GM21381 (cell line): ENCODE measurements around the gene DNASE2.
A peak's percentile ranks its signal among the peaks of the same experiment; 100 is the strongest.

Source experiments
- ATAC-seq: cut with Tn5 transposase; IDR thresholded peaks from one replicate; pipeline ENCODE4 v1.9.1; 2021; ENCODE audit warnings: mild to moderate bottlenecking, moderate library complexity; ENCODE audit not compliant: unreplicated experiment

DNASE2 gene

GRCh38 chr19:12886969-12887747, 5.9 kb upstream of the DNASE2 start, which contains the start of gene KLF1:
Gene KLF1 (minus strand): TSS chr19:12887201. CDS start chr19:12887140, 61 bp downstream.
- ATAC-seq, result no peak

- no peak for ATAC-seq
Observed at GRCh38 chr19:12886651-12886968, 5.4 kb upstream of the DNASE2 start.

- ATAC-seq, result no peak
Observed at GRCh38 chr19:12885749-12886650, 4.8 kb upstream of the DNASE2 start.

GRCh38 chr19:12884926-12885748, 3.9 kb upstream of the DNASE2 start:
- ATAC-seq, result no peak

- no peak for ATAC-seq
Observed at GRCh38 chr19:12884627-12884925, 3.3 kb upstream of the DNASE2 start.

- no peak for ATAC-seq
Observed at GRCh38 chr19:12884202-12884601, 3.0 kb upstream of the DNASE2 start.

GRCh38 chr19:12882589-12882988, 1.3 kb upstream of the DNASE2 start:
- no peak for ATAC-seq

GRCh38 chr19:12880551-12881171, 588 bp downstream of the DNASE2 start:
- peak; percentile 14 for ATAC-seq

GRCh38 chr19:12875086-12875485, 6.2 kb downstream of the DNASE2 start:
- no peak for ATAC-seq

- ATAC-seq, result no peak
Observed at GRCh38 chr19:12873891-12874745, 7.1 kb downstream of the DNASE2 start.

GRCh38 chr19:12872941-12873890, 8.0 kb downstream of the DNASE2 start:
- no peak for ATAC-seq

GRCh38 chr19:12872255-12872654, 9.0 kb downstream of the DNASE2 start:
- ATAC-seq, result no peak

GRCh38 chr19:12871681-12872080, 9.6 kb downstream of the DNASE2 start:
- no peak for ATAC-seq

- ATAC-seq, result no peak
Observed at GRCh38 chr19:12868540-12869112, 12.6 kb downstream of the DNASE2 start.

- no peak for ATAC-seq
Observed at GRCh38 chr19:12867120-12868099, 13.8 kb downstream of the DNASE2 start.

GRCh38 chr19:12866416-12867119, 14.7 kb downstream of the DNASE2 start:
- ATAC-seq, result no peak
